Pancreas (tissue), 10 donors: ENCODE results near the gene CBFA2T3. TPM values are rescaled to one million over a fixed set of nuclear protein-coding genes. Genes with fewer than 3 reads are reported as not detected.

ENCODE experiments used
- ATAC-seq, 4 donors: fragments of 200-7000 bp; cut with Tn5 transposase; one replicate each; pipeline versions ENCODE4 v1.8.0 to v1.9.1; 2020; ENCODE audit warnings: mild to moderate bottlenecking in 4 of 4, moderate library complexity in 4 of 4
- DNase-seq, 6 donors: peaks; one replicate each; pipeline ENCODE4 v3.0.0-alpha.2; 2020
- FAIRE-seq: peaks from 2 replicates; lab custom pipeline; 2012; peaks lifted over from hg19 to GRCh38; lab: Jason Lieb, UNC
- H3K27ac ChIP-seq, 4 donors: fragments of 200-600 bp; sonication (generic); 1 replicate in 3 of 4; 2 replicates in 1 of 4; pipeline versions ENCODE4 v1.5.0 to v1.8.0; 2020
- H3K27me3 ChIP-seq, 4 donors: fragments of 200-600 bp; one replicate each; pipeline ENCODE4 v1.8.0; 2021
- H3K36me3 ChIP-seq, 3 donors: fragments of 200-600 bp; sonication (generic) in 1 of 3; one replicate each; pipeline versions ENCODE4 v1.5.0 to v1.8.0; 2020 to 2021
- H3K4me1 ChIP-seq, 3 donors: fragments of 200-600 bp; one replicate each; pipeline ENCODE4 v1.8.0; 2021
- H3K4me3 ChIP-seq, 4 donors: fragments of 200-600 bp; sonication (generic) in 2 of 4; one replicate each; pipeline versions ENCODE4 v1.5.0 to v1.8.0; 2020 to 2021
- H3K9me3 ChIP-seq, 4 donors: fragments of 200-600 bp; one replicate each; pipeline ENCODE4 v1.8.0; 2021
- WGBS, 2 donors: extraction: QIAGEN DNeasy Blood & Tissue Kit; methylation state at CpG; one replicate each; pipeline ENCODE4 v1.1.7; 2013; 5-methylcytosine and 5-hydroxymethylcytosine counted together
- intact Hi-C, 3 donors: fragments of 100-400 bp; cut with DNase I; formaldehyde crosslinking; loops; one replicate each; pipeline versions ENCODE4 v1.11.1 to v1.14.2; 2022
- polyA plus RNA-seq, 2 donors: library from polyadenylated mRNA; stranded (reverse); fragments of 200-250 nt; gene quantifications; one replicate each; pipeline ENCODE4 v1.2.3, GENCODE V29; 2013
- total RNA-seq, 6 donors: library from RNA; stranded (reverse); fragmentation: NEBNext Ultra II Directional in 4 of 6; extraction: Animal tissue kit (Norgen Biotek cat#: 25700) in 4 of 6; gene quantifications; one replicate each; pipeline versions ENCODE4 v1.2.1 to v1.2.4, GENCODE V29; 2021 to 2023
- TF ChIP-seq, protein P1 (sequence below), 4 donors: fragments of 200-600 bp; sonication (generic) in 3 of 4; IDR thresholded peaks; one replicate each; pipeline versions ENCODE4 v1.5.0 to v1.8.0; 2021; ENCODE audit warnings: antibody characterized with exemption in 4 of 4
- donor health status: healthy with polysubstance abuse.
- donor health status: DM: no; HTN: no; CAD: no; lungs with moderate emphysema.
- donor health status: DM: no; HTN: no; CAD: no.
- donor health status: control.
- donor health status: control.
- donor health status: Bipolar disorder and iron deficiency.
- donor health status: DM: yes; HTN: yes; CAD: no.
- donor health status: DM: no; HTN: no; CAD: no.
- donor health status: DM: no; HTN: no; CAD: no.
- donor health status: DM: yes; HTN: yes; CAD: no.

Gene CBFA2T3
- total and polyA plus RNA-seq, 8 donors, result 8.7 to 27.0 (median 21.9) TPM

DNA sequence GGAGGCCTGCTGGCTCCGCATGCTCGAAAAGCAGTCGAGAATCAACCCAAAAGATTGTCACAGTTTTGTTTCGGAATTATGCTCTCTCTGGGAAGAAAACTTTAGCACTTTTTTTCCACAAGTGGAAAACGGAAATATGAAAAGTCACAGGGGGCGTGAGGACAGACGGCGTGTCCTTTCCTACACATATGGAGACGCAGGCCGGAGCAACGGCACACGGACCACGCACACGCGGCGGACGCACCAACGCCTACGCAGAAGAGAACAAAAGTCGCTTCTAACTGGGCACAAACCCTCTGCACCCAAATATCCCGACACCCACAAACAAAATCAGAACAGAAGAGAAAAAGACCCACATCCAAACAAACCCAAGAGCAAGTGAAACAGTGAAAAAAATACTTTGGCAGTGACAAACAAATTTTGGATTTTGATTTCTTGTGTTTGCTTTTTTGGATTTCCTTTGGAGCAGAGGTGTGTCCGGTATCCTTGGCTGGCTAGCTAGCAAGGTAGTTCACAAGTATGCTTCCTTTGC is 101.2 kb downstream of the CBFA2T3 start:
- H3K9me3 ChIP-seq, result no peaks in the 10 kb centered on the region
- DNase-seq, result no peak

GRCh38 chr16:88874938-88875599 is 101.9 kb downstream of the CBFA2T3 start:
- Histone ChIP-seq H3K27me3 (no peaks in the 10 kb centered on the region), H3K4me3 (no peak overlapping the region), H3K27ac (no peak overlapping the region), H3K36me3 (no peaks in the 10 kb centered on the region), H3K4me1 (no peaks in the 10 kb centered on the region), H3K9me3 (no peaks in the 10 kb centered on the region)
- FAIRE-seq, result no peak
- TF ChIP-seq, protein P1, sequence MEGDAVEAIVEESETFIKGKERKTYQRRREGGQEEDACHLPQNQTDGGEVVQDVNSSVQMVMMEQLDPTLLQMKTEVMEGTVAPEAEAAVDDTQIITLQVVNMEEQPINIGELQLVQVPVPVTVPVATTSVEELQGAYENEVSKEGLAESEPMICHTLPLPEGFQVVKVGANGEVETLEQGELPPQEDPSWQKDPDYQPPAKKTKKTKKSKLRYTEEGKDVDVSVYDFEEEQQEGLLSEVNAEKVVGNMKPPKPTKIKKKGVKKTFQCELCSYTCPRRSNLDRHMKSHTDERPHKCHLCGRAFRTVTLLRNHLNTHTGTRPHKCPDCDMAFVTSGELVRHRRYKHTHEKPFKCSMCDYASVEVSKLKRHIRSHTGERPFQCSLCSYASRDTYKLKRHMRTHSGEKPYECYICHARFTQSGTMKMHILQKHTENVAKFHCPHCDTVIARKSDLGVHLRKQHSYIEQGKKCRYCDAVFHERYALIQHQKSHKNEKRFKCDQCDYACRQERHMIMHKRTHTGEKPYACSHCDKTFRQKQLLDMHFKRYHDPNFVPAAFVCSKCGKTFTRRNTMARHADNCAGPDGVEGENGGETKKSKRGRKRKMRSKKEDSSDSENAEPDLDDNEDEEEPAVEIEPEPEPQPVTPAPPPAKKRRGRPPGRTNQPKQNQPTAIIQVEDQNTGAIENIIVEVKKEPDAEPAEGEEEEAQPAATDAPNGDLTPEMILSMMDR (IDR thresholded peaks at IDR 0.05), result no peak
- no peak for DNase-seq
- WGBS, 2 donors, result 95% methylated on average over 34 of the region's 34 CpGs
- intact Hi-C loops, result no loop called here
- no peak for ATAC-seq

More for the DNA sequence above, 101.2 kb downstream of the CBFA2T3 start:
- no peak overlapping the region for H3K4me3 ChIP-seq
- no peaks in the 10 kb centered on the region for H3K36me3 ChIP-seq
- 93 to 94% methylated on average over 22 of the region's 22 CpGs for WGBS, 2 donors
- no peak for FAIRE-seq
- H3K27me3 ChIP-seq, result no peaks in the 10 kb centered on the region
- TF ChIP-seq, protein P1 (IDR thresholded peaks at IDR 0.05), result no peak
- H3K27ac ChIP-seq, result no peak overlapping the region
- ATAC-seq, result no peak
- intact Hi-C loops, result no loop called here
- H3K4me1 ChIP-seq, result no peaks in the 10 kb centered on the region

GRCh38 chr16:88872650-88873331 is 104.2 kb downstream of the CBFA2T3 start:
- FAIRE-seq (no peak), ATAC-seq (peak in 1 of 4 donors; percentile 2), DNase-seq (no peak)
- WGBS, 2 donors, result 49 to 62% methylated on average over 25 of the region's 25 CpGs
- TF ChIP-seq, protein P1 (IDR thresholded peaks at IDR 0.05), result no peak
- Histone ChIP-seq H3K36me3 (no peaks in the 10 kb centered on the region), H3K27ac (no peak overlapping the region), H3K27me3 (no peaks in the 10 kb centered on the region), H3K4me1 (no peaks in the 10 kb centered on the region), H3K4me3 (no peak overlapping the region), H3K9me3 (no peaks in the 10 kb centered on the region)
- intact Hi-C loops, result no loop called here

GRCh38 chr16:88871730-88872416 is 105.1 kb downstream of the CBFA2T3 start:
- Histone ChIP-seq H3K4me3 (no peak overlapping the region), H3K27ac (no peak overlapping the region), H3K9me3 (no peaks in the 10 kb centered on the region), H3K36me3 (no peaks in the 10 kb centered on the region), H3K4me1 (no peaks in the 10 kb centered on the region), H3K27me3 (no peaks in the 10 kb centered on the region)
- DNase-seq (no peak), FAIRE-seq (no peak), ATAC-seq (peak in 3 of 4 donors; percentile 10 to 22 (median 20))
- TF ChIP-seq, protein P1 (IDR thresholded peaks at IDR 0.05), result no peak
- intact Hi-C loops, result no loop called here
- WGBS, 2 donors, result 49 to 62% methylated on average over 20 to 21 of the region's 21 CpGs
